ENCODE measurements around the gene SSB.

SSB gene

DNA sequence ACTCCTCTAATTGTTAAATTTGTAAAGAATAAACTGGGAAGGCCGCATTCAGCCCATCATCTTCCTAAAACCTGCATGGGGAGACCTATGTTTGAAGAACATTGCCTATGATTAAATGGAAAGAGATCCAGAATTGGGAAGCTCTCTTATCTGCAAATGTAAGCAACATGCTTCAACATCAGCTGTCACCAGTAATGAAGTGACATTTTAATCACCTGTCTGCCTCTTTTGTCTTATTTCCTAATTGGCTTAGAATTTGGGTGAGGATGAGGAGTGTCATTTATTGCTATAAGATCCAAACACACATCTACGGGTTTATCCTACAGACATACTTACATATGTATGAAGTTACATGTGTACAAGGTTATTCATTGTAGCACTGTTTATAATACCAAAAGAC is 26.0 kb upstream of the SSB start:
- TF ChIP-seq, protein P1, sequence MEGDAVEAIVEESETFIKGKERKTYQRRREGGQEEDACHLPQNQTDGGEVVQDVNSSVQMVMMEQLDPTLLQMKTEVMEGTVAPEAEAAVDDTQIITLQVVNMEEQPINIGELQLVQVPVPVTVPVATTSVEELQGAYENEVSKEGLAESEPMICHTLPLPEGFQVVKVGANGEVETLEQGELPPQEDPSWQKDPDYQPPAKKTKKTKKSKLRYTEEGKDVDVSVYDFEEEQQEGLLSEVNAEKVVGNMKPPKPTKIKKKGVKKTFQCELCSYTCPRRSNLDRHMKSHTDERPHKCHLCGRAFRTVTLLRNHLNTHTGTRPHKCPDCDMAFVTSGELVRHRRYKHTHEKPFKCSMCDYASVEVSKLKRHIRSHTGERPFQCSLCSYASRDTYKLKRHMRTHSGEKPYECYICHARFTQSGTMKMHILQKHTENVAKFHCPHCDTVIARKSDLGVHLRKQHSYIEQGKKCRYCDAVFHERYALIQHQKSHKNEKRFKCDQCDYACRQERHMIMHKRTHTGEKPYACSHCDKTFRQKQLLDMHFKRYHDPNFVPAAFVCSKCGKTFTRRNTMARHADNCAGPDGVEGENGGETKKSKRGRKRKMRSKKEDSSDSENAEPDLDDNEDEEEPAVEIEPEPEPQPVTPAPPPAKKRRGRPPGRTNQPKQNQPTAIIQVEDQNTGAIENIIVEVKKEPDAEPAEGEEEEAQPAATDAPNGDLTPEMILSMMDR (conservative IDR thresholded peaks at IDR 0.05), result no peak
- no peak overlapping the region for H3K27ac ChIP-seq

DNA sequence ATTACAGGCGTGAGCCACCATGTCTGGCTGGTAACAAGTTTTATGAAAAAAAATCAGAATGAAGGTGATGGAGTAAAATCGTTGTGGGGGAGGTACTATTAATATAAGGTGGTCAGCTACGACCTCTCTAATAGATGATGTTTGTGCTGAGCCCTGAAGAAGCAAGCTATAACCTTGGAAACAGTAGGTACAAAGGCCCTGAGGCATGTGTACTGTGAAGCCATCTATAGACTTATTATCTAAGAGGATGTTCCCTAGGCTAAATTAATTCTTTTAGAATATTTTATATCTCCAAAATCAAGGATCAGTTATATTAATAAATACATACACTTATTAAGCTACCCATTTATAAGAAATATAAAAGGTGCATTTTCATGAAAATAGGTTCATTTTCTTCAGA is 23.3 kb upstream of the SSB start:
- TF ChIP-seq, protein P1 (conservative IDR thresholded peaks at IDR 0.05), result no peak
- H3K27ac ChIP-seq, result peak overlapping the region; percentile 36

DNA sequence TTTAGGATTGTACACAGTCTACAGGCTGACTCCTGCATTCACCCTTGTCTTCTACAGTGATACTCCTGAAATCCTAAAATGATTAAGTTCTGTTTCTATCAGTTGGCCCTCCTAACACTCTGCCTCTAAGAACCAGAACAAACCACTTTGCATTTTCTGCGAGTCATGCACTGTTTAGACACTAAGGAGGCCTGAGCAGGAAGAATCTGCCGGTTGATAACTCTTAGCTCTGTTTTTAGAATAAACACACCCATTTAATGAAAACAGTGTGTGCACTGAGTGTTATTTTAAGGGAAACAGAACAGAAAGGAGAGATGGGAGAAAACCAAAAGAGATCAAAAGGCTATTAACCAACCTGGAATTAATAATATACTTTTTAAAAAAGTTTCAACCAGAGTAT is 22.9 kb upstream of the SSB start:
- H3K27ac ChIP-seq, result peak overlapping the region; percentile 36

DNA sequence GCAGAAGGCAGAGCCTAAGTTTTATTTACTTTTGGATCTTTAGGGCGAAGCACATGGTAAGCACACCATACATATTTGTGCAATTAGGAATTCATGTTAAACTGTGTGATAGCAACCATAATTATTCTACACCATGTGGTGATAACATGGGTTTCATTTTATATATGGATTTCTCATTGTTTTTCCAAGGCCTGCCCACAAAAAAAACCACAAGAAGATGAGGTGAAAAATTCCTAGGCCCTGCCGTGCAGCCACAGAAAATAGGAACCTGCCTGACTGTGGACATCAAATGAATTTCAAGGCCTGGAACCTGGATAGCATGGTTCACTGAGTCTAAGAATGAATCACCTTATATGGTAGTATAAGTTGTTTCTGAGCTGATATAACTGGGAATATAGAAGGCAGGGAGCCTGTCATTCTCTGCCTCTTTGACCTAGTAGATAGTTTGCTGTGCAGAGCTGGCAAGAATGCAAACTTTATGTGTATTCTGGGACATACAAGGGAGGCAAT is 22.4 kb upstream of the SSB start:
- H3K27ac ChIP-seq, result peak overlapping the region; percentile 36
- TF ChIP-seq, protein P1 (conservative IDR thresholded peaks at IDR 0.05), result no peak

More for the DNA sequence above, 22.9 kb upstream of the SSB start:
- TF ChIP-seq, protein P1 (conservative IDR thresholded peaks at IDR 0.05), result no peak

DNA sequence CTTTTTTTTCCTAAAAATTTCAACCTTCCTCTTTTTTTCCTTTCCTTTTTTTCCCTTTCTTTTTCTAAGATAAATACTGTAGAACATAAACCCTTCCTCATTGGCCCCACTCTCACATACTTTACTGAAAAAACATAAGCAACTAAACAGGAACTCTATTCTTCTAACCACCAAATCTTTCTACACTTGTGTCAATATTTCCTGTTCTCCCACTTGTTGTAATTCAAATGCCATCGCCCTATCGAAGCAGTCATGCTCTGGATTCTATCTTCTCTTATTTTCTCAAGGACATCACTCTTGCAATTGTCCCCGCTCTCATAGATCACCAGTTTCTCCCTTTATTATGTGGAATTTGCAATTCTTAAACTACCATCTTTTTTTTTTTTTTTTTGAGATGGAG is 20.2 kb upstream of the SSB start:
- H3K27ac ChIP-seq, result no peak overlapping the region
- TF ChIP-seq, protein P1 (conservative IDR thresholded peaks at IDR 0.05), result no peak

DNA sequence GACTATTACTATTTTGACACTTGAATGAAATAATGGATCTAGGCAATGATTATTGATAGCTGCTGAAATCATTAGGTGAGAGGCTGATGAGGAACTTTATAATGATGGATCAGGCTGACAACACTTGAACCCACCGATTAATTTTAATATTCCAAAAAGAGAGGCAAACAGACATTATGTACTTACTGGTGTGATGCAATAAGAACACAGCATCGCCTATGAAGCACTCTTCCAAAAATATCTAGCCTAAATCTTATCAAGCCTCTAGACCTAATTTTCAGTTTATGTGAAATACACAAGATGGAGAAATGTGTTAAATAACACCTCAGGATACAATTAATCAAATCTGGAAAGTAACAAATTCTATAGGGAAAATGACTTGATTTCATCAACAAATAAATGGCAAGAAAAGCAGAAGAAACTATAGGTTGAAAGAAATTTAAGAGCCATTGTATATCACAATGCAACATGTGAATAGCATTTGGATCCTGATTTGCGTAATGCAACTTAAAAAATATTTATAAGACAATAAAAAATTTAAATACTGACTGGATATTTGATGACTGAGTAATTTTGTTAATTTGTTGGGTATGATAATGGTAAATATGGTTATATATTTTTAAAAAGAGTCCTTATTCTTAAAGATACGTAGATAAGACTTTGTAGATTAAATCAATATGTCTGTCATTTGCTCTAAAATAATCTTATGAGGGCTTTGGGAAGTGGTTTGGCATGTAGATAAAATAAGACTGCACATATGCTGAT is 17.2 kb upstream of the SSB start:
- TF ChIP-seq, protein P1 (conservative IDR thresholded peaks at IDR 0.05), result no peak
- H3K27ac ChIP-seq, result no peak overlapping the region

DNA sequence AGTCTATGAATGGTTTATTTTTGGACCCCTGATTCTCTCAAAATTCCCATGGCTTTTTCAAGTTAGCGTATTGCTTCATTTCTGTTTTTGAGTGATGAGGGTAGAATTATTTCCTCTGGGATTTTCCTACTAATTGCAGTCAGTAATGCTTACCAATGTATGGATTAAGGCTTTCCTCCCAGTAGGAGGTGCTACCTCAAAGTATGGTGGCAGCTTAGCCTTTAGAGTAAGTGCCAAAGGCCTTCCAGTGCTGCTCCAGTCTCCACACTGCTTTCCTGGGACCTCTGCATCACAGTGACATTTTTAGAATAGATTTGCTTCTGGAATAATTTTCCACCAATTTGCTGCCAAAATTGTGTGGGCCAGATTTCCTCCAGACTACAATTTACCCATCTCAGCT is 16.2 kb upstream of the SSB start:
- TF ChIP-seq, protein P1 (conservative IDR thresholded peaks at IDR 0.05), result no peak
- no peak overlapping the region for H3K27ac ChIP-seq

All from VCaP (cell line).